HL-60 (cell line): ENCODE data around the gene CHSY3.

ENCODE experiments used
- GABPA ChIP-seq: IDR thresholded peaks from 2 replicates; pipeline ENCODE4 v1.6.1; 2012; ENCODE audit warnings: low read depth
- POLR2AphosphoS5 ChIP-seq: IDR thresholded peaks from 2 replicates; pipeline ENCODE4 v1.6.1; 2012; ENCODE audit warnings: low read depth
- SPI1 ChIP-seq: IDR thresholded peaks from 2 replicates; pipeline ENCODE4 v1.6.1; 2012; ENCODE audit warnings: low read depth, mild to moderate bottlenecking, borderline replicate concordance
- TF ChIP-seq, protein P1 (sequence below): IDR thresholded peaks from one replicate; pipeline ENCODE4 v1.5.1; 2011; ENCODE audit warnings: low read length, control low read depth, inconsistent platforms; ENCODE audit not compliant: insufficient read depth
- TF ChIP-seq, protein P2 (sequence below): IDR thresholded peaks from 2 replicates; pipeline ENCODE4 v1.6.1; 2012; ENCODE audit warnings: low read depth; ENCODE audit not compliant: insufficient replicate concordance

DNA sequence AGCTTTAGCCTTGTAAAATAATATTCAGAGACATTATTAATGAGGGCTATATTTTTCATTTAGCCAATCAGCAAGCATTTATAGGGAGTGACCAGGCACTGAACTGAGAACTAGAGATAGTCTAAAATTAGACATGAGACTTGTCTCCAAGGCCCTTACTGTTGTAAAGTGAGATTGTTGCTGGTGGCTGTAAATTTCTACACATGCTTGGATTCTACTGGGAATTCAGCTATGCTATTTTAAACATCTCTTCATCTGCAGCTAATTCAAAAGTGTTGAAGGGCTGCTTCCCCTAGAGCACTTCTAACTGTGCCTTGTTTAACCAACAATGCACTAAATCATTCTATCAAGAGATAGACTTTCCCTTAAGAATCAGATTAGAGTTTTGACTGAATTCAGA is 67.4 kb downstream of the CHSY3 start:
- TF ChIP-seq, protein P1, sequence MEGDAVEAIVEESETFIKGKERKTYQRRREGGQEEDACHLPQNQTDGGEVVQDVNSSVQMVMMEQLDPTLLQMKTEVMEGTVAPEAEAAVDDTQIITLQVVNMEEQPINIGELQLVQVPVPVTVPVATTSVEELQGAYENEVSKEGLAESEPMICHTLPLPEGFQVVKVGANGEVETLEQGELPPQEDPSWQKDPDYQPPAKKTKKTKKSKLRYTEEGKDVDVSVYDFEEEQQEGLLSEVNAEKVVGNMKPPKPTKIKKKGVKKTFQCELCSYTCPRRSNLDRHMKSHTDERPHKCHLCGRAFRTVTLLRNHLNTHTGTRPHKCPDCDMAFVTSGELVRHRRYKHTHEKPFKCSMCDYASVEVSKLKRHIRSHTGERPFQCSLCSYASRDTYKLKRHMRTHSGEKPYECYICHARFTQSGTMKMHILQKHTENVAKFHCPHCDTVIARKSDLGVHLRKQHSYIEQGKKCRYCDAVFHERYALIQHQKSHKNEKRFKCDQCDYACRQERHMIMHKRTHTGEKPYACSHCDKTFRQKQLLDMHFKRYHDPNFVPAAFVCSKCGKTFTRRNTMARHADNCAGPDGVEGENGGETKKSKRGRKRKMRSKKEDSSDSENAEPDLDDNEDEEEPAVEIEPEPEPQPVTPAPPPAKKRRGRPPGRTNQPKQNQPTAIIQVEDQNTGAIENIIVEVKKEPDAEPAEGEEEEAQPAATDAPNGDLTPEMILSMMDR: no peak
- TF ChIP-seq POLR2AphosphoS5: no peak
- TF ChIP-seq, protein P2, sequence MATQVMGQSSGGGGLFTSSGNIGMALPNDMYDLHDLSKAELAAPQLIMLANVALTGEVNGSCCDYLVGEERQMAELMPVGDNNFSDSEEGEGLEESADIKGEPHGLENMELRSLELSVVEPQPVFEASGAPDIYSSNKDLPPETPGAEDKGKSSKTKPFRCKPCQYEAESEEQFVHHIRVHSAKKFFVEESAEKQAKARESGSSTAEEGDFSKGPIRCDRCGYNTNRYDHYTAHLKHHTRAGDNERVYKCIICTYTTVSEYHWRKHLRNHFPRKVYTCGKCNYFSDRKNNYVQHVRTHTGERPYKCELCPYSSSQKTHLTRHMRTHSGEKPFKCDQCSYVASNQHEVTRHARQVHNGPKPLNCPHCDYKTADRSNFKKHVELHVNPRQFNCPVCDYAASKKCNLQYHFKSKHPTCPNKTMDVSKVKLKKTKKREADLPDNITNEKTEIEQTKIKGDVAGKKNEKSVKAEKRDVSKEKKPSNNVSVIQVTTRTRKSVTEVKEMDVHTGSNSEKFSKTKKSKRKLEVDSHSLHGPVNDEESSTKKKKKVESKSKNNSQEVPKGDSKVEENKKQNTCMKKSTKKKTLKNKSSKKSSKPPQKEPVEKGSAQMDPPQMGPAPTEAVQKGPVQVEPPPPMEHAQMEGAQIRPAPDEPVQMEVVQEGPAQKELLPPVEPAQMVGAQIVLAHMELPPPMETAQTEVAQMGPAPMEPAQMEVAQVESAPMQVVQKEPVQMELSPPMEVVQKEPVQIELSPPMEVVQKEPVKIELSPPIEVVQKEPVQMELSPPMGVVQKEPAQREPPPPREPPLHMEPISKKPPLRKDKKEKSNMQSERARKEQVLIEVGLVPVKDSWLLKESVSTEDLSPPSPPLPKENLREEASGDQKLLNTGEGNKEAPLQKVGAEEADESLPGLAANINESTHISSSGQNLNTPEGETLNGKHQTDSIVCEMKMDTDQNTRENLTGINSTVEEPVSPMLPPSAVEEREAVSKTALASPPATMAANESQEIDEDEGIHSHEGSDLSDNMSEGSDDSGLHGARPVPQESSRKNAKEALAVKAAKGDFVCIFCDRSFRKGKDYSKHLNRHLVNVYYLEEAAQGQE: no peak
- TF ChIP-seq SPI1: no peak
- TF ChIP-seq GABPA: no peak
